ENCODE measurements around the gene GLIS1. TPM values are rescaled to one million over a fixed set of nuclear protein-coding genes. Genes with fewer than 3 reads are reported as not detected.

The GLIS1 gene
- total and polyA plus RNA-seq, 9 donors: 0.12 to 2.9 (median 0.48) TPM; not detected in 1

GRCh38 chr1:53710584-53710983, 28.4 kb downstream of the GLIS1 start:
- H3K4me3 ChIP-seq: no peak overlapping the region
- H3K9me3 ChIP-seq: no peaks in the 10 kb centered on the region
- H3K27me3 ChIP-seq: no peaks in the 10 kb centered on the region
- H3K4me1 ChIP-seq (ENCODE audit: insufficient read depth): no peaks in the 10 kb centered on the region
- intact Hi-C loops (cut with DNase I): no loop called here
- no peak for TF ChIP-seq CTCF (IDR thresholded peaks at IDR 0.05)
- no peak for TF ChIP-seq POLR2A (IDR thresholded peaks at IDR 0.05)
- no peak for TF ChIP-seq EP300 (IDR thresholded peaks at IDR 0.05)
- H3K27ac ChIP-seq: no peak overlapping the region
- H3K36me3 ChIP-seq: no peaks in the 10 kb centered on the region
- no peak for DNase-seq
- WGBS, 3 donors: 24 to 31% (median 25%) methylated on average over 6 to 8 of the region's 8 CpGs

- intact Hi-C loops (cut with DNase I): no loop called here
- DNase-seq: no peak
- Histone ChIP-seq H3K27me3 (no peaks in the 10 kb centered on the region), H3K4me1 (ENCODE audit: insufficient read depth) (no peaks in the 10 kb centered on the region), H3K4me3 (no peak overlapping the region), H3K36me3 (no peaks in the 10 kb centered on the region), H3K9me3 (no peaks in the 10 kb centered on the region), H3K27ac (no peak overlapping the region)
- no peak for TF ChIP-seq POLR2A (IDR thresholded peaks at IDR 0.05)
- TF ChIP-seq CTCF (IDR thresholded peaks at IDR 0.05): no peak
- no peak for TF ChIP-seq EP300 (IDR thresholded peaks at IDR 0.05)
- 91 to 93% (median 92%) methylated on average over 3 of the region's 3 CpGs for WGBS, 3 donors
Measured at GRCh38 chr1:53708687-53709086, 30.3 kb downstream of the GLIS1 start.

- Histone ChIP-seq H3K36me3 (no peaks in the 10 kb centered on the region), H3K4me1 (ENCODE audit: insufficient read depth) (no peaks in the 10 kb centered on the region), H3K4me3 (no peak overlapping the region), H3K9me3 (no peaks in the 10 kb centered on the region), H3K27me3 (no peaks in the 10 kb centered on the region), H3K27ac (no peak overlapping the region)
- TF ChIP-seq POLR2A (IDR thresholded peaks at IDR 0.05) (no peak), EP300 (IDR thresholded peaks at IDR 0.05) (no peak), CTCF (IDR thresholded peaks at IDR 0.05) (no peak)
- intact Hi-C loops (cut with DNase I): no loop called here
- DNase-seq: no peak
- WGBS, 3 donors: 55 to 64% (median 64%) methylated on average over 6 of the region's 6 CpGs
Measured at GRCh38 chr1:53706356-53706755, 32.6 kb downstream of the GLIS1 start.

- no peak for DNase-seq
- WGBS, 3 donors: 53 to 65% (median 62%) methylated on average over 7 of the region's 7 CpGs
- H3K36me3 ChIP-seq: no peaks in the 10 kb centered on the region
- no peaks in the 10 kb centered on the region for H3K4me1 ChIP-seq (ENCODE audit: insufficient read depth)
- H3K27me3 ChIP-seq: no peaks in the 10 kb centered on the region
- no peak overlapping the region for H3K27ac ChIP-seq
- TF ChIP-seq CTCF (IDR thresholded peaks at IDR 0.05) (no peak), EP300 (IDR thresholded peaks at IDR 0.05) (no peak), POLR2A (IDR thresholded peaks at IDR 0.05) (no peak)
- intact Hi-C loops (cut with DNase I): no loop called here
- H3K9me3 ChIP-seq: no peaks in the 10 kb centered on the region
- H3K4me3 ChIP-seq: no peak overlapping the region
Measured at GRCh38 chr1:53705446-53706096, 33.4 kb downstream of the GLIS1 start.

All from ovary (tissue), 9 donors.